Measurements from ENCODE around the gene PTCH1.

Gene PTCH1

GRCh38 chr9:95497772-95498171 is 19.0 kb downstream of the PTCH1 start:
- no peak for DNase-seq

GRCh38 chr9:95496687-95497086 is 20.1 kb downstream of the PTCH1 start:
- DNase-seq, result no peak

- DNase-seq, result no peak
These were observed 20.8 kb downstream of the PTCH1 start for GRCh38 chr9:95495961-95496360.

- no peak for DNase-seq
These were observed 21.2 kb downstream of the PTCH1 start for GRCh38 chr9:95495529-95495928.

- DNase-seq, result no peak
These were observed 22.1 kb downstream of the PTCH1 start for GRCh38 chr9:95494416-95495371.

DNA sequence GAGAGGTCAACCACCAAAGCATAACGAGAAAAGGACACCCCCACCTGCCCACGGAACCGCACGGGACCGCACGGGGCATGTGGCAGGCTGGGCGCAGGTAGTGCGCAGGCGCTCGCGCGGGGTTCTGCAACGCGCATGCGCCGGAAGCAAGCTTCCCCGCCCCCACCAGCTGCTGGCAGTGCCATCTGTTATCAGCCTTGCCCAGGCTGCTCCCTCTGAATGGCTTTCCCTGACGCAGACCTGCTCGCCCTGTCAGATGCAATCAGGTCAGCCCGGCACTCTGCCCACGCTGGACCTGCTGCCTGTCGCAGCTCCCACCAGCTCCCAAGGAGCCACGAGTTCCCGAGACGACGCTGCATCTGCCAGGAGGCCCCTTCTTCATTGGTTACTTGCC is 22.8 kb downstream of the PTCH1 start:
- no peak for DNase-seq

DNA sequence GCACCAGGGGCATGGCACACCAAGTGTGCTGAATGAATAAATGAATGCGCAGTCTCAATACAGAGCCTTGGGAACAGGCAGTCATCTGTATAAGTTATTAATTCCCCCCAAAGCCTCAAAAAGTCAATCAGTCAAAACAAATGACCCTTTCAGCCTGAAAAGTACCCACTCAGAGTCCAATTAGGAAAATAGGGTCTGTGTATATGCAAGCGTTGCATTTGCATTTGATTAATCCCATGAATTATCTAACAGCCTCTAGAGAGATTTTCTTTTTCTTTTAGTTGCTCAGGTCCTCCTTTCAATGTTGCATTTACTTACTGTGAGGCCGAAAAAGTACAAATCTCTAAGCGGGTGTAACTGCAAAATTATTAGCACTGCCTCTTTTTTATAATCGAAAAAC is 23.4 kb downstream of the PTCH1 start:
- DNase-seq, result no peak

DNA sequence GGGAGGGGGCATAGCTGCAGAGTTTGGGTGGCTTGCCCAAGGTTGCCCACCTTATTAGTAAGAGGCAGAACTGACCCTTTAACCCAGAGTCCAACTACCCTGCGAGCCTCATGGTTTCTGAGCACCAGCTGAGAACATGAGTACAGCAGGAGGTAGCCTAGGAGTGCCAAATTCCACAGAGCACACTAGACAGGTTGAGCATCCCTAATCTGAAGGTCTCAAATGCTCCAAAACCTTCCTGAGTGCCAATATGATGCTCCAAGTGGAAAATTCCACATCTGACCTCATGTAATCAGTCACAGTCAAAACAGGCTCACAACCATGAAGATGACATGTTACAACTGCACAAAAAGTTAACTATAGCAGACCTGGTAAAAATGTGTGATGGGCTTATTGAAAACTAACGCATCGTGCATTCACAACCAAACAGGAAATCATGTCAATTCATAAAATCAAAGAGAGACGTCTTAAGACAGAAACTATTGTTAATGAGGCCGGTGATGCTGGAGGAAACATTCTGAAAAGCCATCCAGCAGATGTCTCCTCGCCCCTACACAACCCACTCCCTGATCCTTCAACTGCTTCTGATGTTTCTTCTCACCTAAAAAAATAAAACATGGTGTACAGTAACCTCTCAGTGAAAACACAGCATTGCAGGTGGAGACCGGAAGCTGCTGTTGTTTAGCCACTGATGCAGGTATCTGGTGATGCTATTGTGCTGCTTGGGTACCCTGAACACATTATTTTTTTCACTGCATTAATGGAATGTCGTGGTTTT is 25.0 kb downstream of the PTCH1 start:
- DNase-seq, result no peak

- DNase-seq, result no peak
These were observed 27.8 kb downstream of the PTCH1 start for GRCh38 chr9:95488954-95489353.

DNA sequence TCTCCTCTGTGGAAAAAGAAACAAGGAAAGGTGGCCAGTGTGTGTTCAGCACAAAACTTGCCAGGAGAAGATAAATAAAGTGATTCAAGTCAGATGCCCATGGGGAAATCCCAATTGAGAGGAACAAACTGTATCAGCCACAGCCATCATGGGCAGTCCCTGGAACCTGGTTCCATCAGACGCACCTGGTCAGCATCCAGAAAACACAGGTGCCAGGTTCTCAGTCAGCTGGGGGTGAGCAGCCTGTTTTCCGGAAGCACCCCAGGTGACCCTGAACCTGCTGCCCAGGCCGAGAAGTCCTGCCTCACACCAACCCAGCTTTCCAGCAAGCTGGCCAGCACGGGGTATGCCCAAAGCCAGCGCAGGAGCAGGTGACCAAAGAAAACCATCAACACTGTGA is 30.5 kb downstream of the PTCH1 start:
- DNase-seq, result no peak

DNA sequence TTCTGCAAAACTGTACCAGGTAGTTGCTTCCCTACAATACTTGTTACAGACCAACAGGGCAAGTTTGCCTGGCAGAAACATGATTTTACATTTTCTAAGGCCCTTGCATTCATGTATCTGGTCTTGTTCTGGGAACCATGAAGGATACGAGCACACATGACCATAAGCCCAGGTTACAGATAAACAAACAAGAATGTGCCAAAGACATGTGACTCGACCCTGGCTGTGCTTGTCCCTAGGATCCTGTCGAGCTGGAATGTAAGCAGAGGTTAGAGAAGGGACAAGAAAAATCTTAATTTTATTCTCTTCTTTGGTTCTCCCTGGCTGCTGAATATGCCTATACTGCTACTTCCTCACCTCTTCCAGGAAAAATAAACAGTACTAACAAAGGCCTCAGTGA is 32.5 kb downstream of the PTCH1 start:
- DNase-seq, result no peak

DNA sequence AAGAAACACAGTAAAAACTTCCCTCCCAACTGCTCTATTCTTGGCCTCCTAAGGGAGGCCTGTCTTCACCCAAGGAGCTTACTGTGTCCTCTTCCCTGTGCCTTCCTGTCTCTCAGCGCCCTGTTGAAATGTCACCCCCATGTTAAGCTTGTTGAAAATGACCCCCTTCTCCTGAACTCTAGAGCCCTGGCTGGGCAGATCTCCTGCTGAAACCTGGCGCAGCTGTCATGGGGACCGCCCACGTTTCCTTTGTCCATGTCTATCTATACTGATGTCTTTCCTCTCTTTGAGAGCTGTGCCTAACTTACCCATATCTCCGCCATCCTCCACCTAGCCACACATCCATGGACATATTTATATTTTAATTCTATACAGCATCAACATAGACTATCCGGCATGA is 33.3 kb downstream of the PTCH1 start:
- no peak for DNase-seq

DNA sequence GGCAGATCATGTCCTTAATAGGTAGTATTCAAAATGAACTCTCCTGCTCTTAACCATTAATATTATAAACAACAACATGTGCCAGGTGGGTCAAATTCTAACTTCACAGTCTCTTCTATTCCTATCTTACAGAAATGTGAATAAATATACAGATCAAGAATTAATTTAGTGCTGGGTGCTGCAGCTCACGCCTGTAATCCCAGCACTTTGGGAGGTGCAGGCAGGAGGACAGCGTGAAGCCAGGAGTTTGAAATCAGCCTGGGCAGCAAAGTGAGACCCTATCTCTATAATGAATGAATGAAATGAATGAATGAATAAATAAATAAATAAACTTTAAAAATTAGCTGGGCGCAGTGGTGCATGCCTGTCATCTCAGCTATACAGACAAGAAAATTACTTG is 34.1 kb downstream of the PTCH1 start:
- DNase-seq, result no peak

- no peak for DNase-seq
These were observed 35.8 kb downstream of the PTCH1 start for GRCh38 chr9:95481000-95481399.

- no peak for DNase-seq
These were observed 36.4 kb downstream of the PTCH1 start for GRCh38 chr9:95480346-95480745.

DNA sequence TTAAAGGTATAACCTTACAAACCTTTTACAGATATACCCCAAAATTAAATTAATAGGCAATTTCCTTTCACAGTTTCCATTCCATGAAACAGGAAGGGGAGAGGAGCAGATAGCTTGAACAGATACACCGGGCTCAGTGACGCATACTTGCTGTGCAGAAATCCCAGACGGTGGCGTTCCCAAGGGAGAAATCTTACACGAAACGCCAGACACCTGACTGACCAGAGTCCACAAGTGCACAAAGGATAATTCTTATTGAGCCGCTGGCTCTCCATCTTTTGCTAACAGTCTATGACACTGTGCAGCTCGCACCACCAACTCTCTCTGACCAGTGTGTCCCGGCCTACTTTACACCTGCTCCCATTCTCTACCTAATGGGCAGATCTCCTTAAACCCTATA is 37.4 kb downstream of the PTCH1 start:
- DNase-seq, result no peak

DNA sequence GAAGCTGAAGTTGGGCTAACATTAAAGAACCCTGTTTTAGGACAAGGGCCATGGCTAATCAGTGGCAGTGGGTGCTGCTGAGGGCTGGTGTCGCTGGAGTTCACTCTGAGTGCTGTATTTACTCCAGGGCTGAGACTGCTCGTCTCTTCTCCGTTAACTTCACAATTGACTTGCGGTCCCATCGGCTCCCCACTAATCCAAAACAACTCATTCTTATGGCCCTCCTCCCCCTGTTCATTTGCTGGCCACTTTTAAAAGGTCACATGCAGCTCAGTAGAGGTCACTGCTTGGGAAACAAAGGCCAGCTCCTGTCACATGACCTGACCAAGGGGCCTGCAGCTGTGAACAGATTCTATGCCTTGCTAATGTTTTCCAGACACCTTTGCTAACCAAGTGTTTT is 38.4 kb downstream of the PTCH1 start:
- DNase-seq, result no peak

- DNase-seq, result no peak
These were observed 38.9 kb downstream of the PTCH1 start for GRCh38 chr9:95477885-95478284.

- DNase-seq, result no peak
These were observed 39.3 kb downstream of the PTCH1 start for GRCh38 chr9:95477441-95477840.

GRCh38 chr9:95468791-95469190 is 48.0 kb downstream of the PTCH1 start:
- DNase-seq, result no peak

- DNase-seq, result no peak
These were observed 51.7 kb downstream of the PTCH1 start for GRCh38 chr9:95465115-95465514.

DNA sequence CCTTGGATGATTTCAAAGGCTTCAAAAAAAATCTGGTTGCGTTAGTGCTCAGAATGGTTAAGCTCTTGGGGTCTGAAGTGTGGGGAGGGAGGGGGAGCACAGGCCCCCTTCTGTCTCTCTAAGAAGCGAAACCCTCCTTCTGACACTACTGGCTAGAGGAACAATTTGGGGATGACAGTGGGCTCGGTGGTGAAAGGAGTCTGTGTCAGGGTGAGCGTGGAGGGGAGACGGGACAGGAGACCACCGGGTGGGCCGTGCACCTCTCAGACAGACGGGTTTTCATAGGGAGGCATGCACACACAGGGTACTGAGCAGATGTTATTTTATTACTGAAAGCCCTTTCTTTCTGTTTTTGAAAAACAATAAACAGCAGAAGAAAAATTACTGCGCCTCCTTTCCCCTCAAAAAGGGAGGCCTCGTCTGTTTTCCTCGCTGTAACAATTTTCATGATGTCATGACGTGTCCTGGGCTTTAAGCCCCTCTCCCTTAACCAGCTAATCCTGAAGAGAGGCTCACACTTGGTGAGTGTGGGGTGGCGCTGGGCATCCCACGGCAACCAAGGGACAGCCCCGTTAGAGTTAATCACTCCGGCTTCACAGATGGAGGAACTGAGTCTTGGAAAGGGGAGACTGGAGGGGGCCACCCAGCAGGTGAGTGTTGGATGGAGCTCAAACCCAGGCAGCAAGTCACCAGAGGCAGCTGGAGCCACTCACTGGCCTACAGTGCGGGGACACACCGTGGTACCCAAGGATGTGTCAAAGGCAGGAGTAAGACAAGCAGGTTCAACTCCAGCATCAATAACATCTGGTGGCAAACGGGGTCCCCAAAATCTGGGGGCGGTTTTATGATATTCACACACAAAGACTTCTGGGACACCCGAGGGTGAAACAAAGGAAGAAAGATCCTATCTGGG is 53.4 kb downstream of the PTCH1 start:
- DNase-seq, result no peak
